NCI-H345 treated with DMSO at 0.1 percent for 48 hours (cell line): ENCODE data around the gene ATP5F1B.
"Not testable (repeated sequence)": the region's sequence is repeated elsewhere in the genome, so short reads cannot be mapped to it uniquely, and the experiment has no call there.

Source experiments
- DNase-seq: peaks from one replicate; lab custom pipeline; 2025; ENCODE audit not compliant: unreplicated experiment; lab: John Stamatoyannopoulos, UW

ATP5F1B gene

DNA sequence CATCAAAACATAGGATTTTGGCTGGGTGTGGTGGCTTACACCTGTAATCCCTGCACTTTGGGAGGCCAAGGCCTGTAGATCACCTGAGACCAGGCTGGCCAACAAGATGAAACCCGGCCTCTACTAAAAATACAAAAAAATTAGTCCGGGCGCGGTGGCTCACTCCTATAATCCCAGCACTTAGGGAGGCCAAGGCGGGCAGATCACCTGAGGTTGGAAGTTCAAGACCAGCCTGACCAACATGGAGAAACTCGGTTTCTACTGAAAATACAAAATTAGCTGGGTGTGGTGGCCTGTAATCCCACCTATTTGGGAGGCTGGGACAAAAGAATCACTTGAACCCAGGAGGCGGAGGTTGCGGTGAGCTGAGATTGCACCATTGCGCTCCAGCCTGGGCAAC, 2.2 kb upstream of the ATP5F1B start:
- not testable (repeated sequence) for DNase-seq

DNA sequence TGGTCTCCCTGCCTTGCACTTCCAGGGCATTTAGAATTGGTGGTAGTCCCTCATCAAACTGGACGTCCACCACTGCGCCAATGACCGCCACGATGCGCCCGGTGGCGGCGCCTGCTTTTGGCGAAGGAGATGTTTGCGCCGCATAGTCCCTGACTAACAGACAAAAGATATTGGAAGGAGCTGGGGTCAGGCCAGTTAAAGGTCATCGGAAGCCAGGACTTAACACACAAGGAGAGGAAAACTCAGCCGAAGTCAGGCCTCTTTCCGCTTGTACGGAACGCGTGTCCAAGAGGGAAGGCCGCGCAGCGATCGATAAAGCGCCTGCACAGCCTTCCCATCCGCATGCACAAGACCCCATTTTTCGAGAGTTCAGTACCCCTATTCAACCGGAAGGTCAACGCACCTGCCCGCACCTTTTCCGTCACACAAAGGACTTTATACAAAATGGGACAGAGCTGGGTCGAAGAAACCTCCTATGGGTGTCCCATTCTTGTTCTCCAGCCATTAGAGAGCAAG, 525 bp downstream of the ATP5F1B start:
- DNase-seq, result no peak

GRCh38 chr12:56644654-56645053, 1.1 kb downstream of the ATP5F1B start:
- no peak for DNase-seq

- DNase-seq, result no peak
These were observed 4.6 kb downstream of the ATP5F1B start for GRCh38 chr12:56641219-56641618.

GRCh38 chr12:56637621-56638020, 8.2 kb downstream of the ATP5F1B start:
- DNase-seq, result no peak

- DNase-seq, result peak; percentile 98
These were observed 8.9 kb downstream of the ATP5F1B start for GRCh38 chr12:56636675-56637540.

DNA sequence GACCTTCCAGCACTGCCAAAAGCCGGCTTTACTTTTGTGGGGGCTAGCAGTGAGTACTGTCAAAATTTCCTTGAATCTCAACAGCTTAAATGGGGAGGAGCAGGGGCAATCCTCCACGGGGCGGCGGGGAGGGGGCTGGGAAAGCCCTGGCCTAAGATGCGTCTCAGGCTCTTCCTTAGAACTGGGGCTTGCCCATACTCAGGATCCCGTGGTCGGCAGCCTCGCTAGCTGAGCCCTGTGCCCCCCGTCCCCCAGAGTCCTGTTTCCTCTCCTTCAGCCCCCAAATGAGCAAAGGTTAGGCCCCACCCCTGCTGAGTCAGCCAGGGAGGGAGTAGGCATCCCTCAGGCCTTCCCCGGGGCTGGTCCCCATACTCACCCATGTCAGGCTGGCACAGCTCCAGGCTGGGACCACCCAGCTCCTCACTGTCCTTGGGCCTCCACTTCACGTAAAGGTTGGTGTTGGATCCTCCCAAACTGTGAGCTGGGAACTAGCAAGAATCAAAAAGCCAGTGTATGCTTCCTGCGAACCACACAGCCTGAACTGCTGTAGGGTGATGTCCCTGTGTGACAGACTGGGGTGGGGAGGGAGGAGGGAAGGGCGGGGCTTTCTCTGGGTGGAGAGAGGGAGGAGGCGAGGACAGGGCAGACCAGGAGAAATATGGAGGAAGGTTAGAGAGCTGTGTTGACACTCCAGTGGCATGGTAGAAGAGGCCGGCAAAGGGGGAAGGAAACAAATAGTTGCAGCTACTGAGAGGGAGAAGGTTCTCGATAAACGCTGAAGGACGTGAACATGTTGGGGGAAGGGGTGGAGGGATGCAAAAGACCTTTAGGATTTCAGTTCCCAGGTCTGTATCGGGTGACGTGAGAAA, 9.7 kb downstream of the ATP5F1B start:
- peak; percentile 72 for DNase-seq

GRCh38 chr12:56634837-56635791, 10.7 kb downstream of the ATP5F1B start:
- DNase-seq, result peak; percentile 33

DNA sequence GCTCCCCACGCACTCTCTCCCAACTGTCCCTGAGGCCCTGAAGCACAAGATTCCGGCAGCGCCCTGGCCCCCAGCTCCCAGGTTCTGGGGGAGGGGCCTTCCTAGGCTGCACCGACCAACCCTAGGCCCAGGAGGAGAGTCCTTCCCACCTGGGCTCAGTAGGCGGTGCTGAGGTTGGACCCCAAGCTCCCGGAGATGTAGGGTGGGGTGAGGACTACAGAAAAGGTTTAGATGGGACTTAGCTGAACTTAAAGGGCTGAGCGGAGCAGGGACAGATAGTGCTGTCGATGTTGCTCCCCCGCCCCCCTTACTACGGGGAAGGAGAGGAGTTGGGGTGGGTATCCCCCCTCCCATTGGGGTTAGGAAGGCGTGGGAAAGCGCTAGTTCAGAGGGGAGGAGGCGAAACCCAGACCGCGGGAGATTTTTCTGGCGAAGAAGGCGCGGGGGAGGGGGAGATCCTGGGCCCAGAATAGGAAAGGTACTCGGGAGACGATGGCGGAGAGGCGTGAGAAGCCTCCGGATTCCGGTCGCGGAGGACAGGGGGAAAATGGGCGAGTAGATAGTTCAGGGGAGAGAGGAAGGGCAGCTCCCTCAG, 11.4 kb downstream of the ATP5F1B start:
- DNase-seq, result peak; percentile 36

GRCh38 chr12:56633468-56634241, 12.1 kb downstream of the ATP5F1B start:
- no peak for DNase-seq

- DNase-seq, result no peak
These were observed 12.9 kb downstream of the ATP5F1B start for GRCh38 chr12:56632701-56633467.

- peak; percentile 16 for DNase-seq
These were observed 13.7 kb downstream of the ATP5F1B start for GRCh38 chr12:56631790-56632700.

- DNase-seq, result peak; percentile 57
These were observed 15.6 kb downstream of the ATP5F1B start, which contains the start of gene BAZ2A for GRCh38 chr12:56630180-56630632. TSS of gene BAZ2A (minus strand) at chr12:56630326. CDS start at chr12:56617530, 12,796 bp downstream.

- DNase-seq, result no peak
These were observed 16.2 kb downstream of the ATP5F1B start for GRCh38 chr12:56629459-56630179.

- peak; percentile 38 for DNase-seq
These were observed 16.9 kb downstream of the ATP5F1B start for GRCh38 chr12:56628671-56629458.

DNA sequence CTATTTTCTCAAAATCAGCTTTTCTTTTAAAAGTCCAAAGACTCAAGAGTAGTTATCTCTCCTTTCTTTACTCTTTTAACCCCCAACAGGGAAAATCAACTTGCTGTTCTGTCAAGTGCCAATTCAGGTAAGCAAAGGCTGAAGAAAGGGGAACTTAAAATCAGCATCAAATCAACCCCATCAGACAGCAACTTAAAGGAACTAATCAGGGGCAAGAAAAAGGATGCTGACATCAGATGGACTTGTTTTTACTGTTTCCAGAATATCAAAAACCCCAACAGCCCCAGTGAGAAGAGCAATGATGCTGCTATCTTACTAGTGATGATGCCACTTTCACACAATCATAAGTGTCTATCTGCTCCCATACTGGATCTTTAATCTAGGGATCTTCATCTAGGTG, 19.1 kb downstream of the ATP5F1B start:
- DNase-seq, result no peak
